NCI-H1436 treated with DMSO at 0.1 percent for 48 hours (cell line): ENCODE measurements around the gene ZCCHC24.
"Not testable (repeated sequence)": the region's sequence is repeated elsewhere in the genome, so short reads cannot be mapped to it uniquely, and the experiment has no call there.

ENCODE experiments used
- DNase-seq: peaks from one replicate; lab custom pipeline; 2025; lab: John Stamatoyannopoulos, UW

Gene ZCCHC24

GRCh38 chr10:79472449-79472848 is 27.0 kb upstream of the ZCCHC24 start:
- DNase-seq: no peak

DNA sequence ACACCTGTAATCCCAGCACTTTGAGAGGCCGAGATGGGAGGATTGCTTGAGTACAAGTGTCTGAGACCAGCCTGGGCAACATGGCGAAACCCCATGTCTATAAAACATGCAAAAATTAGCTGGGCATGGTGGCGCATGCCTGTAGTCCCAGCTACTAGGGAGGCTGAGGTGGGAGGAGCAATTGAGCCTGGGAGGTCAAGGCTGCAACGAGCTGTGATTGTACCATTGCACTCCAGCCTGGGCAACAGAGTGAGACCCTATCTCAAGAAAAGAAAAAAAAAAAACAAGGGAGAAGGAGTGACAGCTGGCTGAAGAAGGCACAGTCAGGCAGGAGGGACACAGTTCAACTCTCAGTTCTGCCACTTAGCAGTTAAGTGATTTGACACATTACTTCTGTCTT is 26.4 kb upstream of the ZCCHC24 start:
- DNase-seq: no peak

DNA sequence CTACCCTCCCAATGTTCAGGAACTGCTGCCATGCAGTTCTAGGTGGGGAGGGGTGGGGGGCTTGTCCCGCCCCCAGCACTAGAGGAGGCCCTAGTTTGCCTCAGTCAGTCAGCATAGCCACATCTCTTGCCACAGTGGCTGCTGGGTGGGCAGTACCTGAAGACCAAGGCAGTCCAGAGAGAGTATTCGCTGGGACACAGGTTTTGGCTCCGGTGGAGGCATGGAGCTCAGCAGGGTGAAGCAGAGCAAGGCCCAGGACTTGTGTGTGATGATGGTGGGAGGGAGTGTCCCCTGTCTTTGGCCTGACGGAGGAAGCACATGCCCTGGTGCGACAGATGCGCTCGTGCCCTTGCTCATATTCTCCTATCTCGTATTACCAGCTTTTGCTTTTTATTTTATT is 24.7 kb upstream of the ZCCHC24 start:
- DNase-seq: no peak

GRCh38 chr10:79468841-79469585 is 23.6 kb upstream of the ZCCHC24 start:
- DNase-seq: no peak

- DNase-seq: no peak
These were observed 22.7 kb upstream of the ZCCHC24 start for GRCh38 chr10:79468015-79468560.

GRCh38 chr10:79465341-79465740 is 19.9 kb upstream of the ZCCHC24 start:
- DNase-seq: no peak

GRCh38 chr10:79463578-79464496 is 18.4 kb upstream of the ZCCHC24 start:
- no peak for DNase-seq

DNA sequence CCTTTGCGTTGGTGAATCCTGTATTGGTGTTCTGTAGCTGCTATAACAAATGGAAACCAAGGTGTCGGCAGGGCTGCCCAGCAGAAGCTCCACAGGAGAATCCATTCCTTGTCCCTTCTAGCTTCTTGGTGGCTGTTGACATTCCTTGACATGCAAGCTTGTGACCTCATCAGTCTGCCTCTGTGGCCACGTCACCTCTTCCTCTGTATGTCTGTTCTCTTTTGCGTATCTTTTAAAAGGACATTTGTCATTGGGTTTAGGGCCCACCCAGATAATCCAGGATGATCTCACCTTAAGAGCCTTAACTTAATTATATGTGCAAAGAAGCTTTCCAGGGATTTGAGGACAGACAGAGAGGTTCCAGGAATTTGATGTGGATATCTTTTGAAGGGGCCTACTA is 15.3 kb upstream of the ZCCHC24 start:
- no peak for DNase-seq

GRCh38 chr10:79459243-79459642 is 13.8 kb upstream of the ZCCHC24 start:
- DNase-seq: no peak

DNA sequence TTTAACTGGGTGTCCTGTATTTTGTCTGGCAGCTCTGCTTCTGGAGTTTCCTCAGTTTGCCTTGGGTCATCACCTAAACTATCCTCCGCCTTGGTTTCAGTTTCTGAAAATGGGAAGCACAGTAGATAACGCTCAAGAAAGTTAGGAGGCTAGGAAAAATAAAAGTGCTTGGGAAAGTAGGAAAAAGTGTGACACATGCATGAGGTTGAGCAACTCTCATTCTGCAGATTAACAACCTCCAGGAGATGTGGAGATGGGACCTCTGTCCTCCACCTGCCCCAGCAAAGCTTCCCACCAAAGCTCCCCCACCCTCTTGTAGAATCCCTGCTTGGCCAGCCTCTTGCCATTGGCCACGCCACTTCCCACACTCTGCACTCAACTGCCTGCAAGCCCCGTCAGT is 13.1 kb upstream of the ZCCHC24 start:
- no peak for DNase-seq

- no peak for DNase-seq
These were observed 11.9 kb upstream of the ZCCHC24 start for GRCh38 chr10:79457256-79457785.

GRCh38 chr10:79454259-79454658 is 8.8 kb upstream of the ZCCHC24 start:
- no peak for DNase-seq

DNA sequence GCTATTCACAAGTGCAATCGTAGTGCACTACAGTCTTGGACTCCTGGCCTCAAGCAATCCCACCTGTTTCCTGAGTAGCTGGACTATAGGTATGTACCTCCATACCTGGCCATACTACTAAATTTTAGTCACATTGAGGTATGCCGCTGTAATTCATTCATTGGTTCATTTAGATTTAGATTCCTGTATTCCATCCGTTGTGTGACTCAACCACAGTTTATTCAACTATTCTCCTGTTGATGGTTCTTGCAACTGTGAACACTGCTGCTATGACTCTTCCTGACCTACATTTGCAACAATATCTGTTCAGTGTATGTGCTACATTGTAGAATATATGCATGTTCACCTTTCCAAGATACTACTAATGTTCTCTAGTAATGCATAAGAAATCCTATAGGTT is 8.0 kb upstream of the ZCCHC24 start:
- no peak for DNase-seq

- DNase-seq: no peak
These were observed 6.8 kb upstream of the ZCCHC24 start for GRCh38 chr10:79452174-79452611.

- DNase-seq: no peak
These were observed 5.7 kb upstream of the ZCCHC24 start for GRCh38 chr10:79451046-79451699.

DNA sequence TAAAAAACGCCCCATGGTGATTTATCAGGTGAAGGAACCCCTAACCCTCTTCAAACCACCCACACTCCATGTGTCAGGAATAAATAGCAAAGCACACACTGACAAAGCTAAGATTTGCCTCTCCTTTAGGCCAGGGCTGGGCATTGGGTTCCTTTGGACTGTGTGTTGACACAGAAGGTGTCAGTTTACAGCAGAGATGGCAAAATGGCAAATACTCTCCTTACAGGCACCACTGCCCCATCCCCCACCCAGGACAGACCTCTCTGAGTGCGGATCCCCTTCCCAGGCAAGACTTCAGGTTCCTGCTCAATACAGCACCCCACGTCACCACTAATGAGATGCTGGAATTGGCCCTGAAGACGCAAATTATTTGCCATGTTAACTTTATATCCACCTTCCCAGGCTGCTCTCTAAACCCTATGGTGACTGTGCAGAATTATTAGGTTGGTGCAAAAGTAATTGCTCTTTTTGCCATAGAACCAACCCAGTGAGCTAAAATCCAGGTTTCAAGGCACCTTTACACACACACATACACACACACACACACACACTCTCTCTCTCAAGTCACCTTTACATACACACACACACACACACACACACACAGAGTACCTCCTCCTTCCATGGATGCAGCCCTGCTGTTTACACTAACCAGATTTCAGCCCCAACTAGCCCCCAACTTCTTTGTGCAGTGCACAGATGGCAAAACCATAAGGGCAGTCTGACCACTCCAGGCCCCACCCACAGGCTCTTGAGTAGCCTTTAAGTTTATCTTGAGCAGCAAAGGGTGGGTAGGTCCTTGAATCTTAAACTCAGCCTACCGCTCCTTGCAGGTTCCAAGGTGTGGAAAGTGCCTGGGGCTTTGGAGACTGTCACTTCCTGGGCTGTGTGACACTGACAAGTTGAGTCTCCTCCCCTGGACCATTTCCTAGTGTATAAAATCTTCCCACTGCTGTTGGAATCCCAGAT is 4.0 kb upstream of the ZCCHC24 start:
- DNase-seq: no peak

DNA sequence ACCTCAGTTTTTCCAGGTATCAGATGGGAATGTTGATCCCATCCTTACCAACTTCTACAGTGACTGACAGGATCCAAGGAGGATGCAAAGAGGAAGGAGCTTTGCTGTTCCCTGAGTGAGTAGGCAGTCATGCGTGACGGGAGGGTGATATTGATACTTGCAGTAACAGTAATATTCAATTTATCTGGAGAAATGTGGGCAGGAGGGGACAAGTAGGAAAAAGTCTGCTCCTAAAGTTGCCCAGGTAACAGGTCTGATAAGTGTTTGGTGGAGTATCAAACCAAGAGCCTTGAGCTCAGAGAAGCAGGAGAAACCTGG is 3.3 kb upstream of the ZCCHC24 start:
- no peak for DNase-seq

GRCh38 chr10:79447911-79448731 is 2.7 kb upstream of the ZCCHC24 start:
- DNase-seq: no peak

- DNase-seq: not testable (repeated sequence)
These were observed 1.8 kb upstream of the ZCCHC24 start for GRCh38 chr10:79447249-79447648.

GRCh38 chr10:79446758-79447084 is 1.3 kb upstream of the ZCCHC24 start:
- DNase-seq: no peak
